SK-N-MC (cell line): ENCODE data around the gene KLF4.

Experiments
- DNase-seq: peaks from one replicate; pipeline ENCODE4 v3.0.0-alpha.2; 2011; ENCODE audit warnings: low read depth, low spot score
- H3K27ac ChIP-seq: fragments of 200-600 bp; sonication (generic); 2 replicates; pipeline ENCODE4 v1.5.1; 2016; ENCODE audit warnings: mixed run types
- H3K36me3 ChIP-seq: fragments of 200-600 bp; sonication (generic); 2 replicates; pipeline ENCODE4 v1.6.1; 2017; ENCODE audit warnings: antibody characterized with exemption, low read length, mixed read lengths; ENCODE audit not compliant: insufficient read depth
- H3K4me3 ChIP-seq: fragments of 200-600 bp; sonication (generic); 2 replicates; pipeline ENCODE4 v1.5.1; 2016
- H3K9ac ChIP-seq: fragments of 200-600 bp; sonication (generic); 2 replicates; pipeline ENCODE4 v1.8.0; 2017; ENCODE audit warnings: mixed run types, mixed read lengths; ENCODE audit not compliant: insufficient read length
- H3K9me3 ChIP-seq: fragments of 200-600 bp; sonication (generic); 2 replicates; pipeline ENCODE4 v1.6.1; 2017; ENCODE audit warnings: low read depth, mild to moderate bottlenecking, antibody characterized with exemption, low read length, moderate library complexity, mixed read lengths
- EZH2 ChIP-seq: fragments of 200-600 bp; sonication (generic); IDR thresholded peaks from one replicate; pipeline ENCODE4 v1.6.1; 2017; ENCODE audit warnings: antibody characterized with exemption
- FOXP2 ChIP-seq: optimal IDR thresholded peaks from 2 replicates; pipeline ENCODE3; 2011; ENCODE audit warnings: mild to moderate bottlenecking, moderate library complexity; ENCODE audit not compliant: insufficient read depth; ENCODE audit errors: extremely low read length, control extremely low read depth
- POLR2AphosphoS5 ChIP-seq: IDR thresholded peaks from 2 replicates; pipeline ENCODE4 v1.6.1; 2012; ENCODE audit warnings: mild to moderate bottlenecking, low read depth, low read length, borderline replicate concordance

Gene KLF4

GRCh38 chr9:107464516-107464915 is 25.1 kb downstream of the KLF4 start:
- H3K9me3 ChIP-seq = no peaks in the 10 kb centered on the region
- DNase-seq = no peak
- no peak overlapping the region for H3K9ac ChIP-seq
- TF ChIP-seq FOXP2 (no peak), EZH2 (no peak), POLR2AphosphoS5 (no peak)
- no peak overlapping the region for H3K4me3 ChIP-seq
- no peaks in the 10 kb centered on the region for H3K36me3 ChIP-seq
- H3K27ac ChIP-seq = no peak overlapping the region

GRCh38 chr9:107462691-107463090 is 26.9 kb downstream of the KLF4 start:
- H3K27ac ChIP-seq = no peak overlapping the region
- H3K4me3 ChIP-seq = no peak overlapping the region
- H3K9ac ChIP-seq = no peak overlapping the region
- no peak for DNase-seq
- no peaks in the 10 kb centered on the region for H3K36me3 ChIP-seq
- H3K9me3 ChIP-seq = no peaks in the 10 kb centered on the region
- TF ChIP-seq FOXP2 (no peak), EZH2 (no peak), POLR2AphosphoS5 (no peak)

- H3K9ac ChIP-seq = no peak overlapping the region
- no peak overlapping the region for H3K4me3 ChIP-seq
- H3K9me3 ChIP-seq = no peaks in the 10 kb centered on the region
- no peak for TF ChIP-seq EZH2
- TF ChIP-seq FOXP2 = no peak
- TF ChIP-seq POLR2AphosphoS5 = no peak
- no peaks in the 10 kb centered on the region for H3K36me3 ChIP-seq
- H3K27ac ChIP-seq = no peak overlapping the region
- no peak for DNase-seq
Measured at GRCh38 chr9:107460153-107461023, 29.2 kb downstream of the KLF4 start.

GRCh38 chr9:107455425-107456135 is 34.0 kb downstream of the KLF4 start:
- Histone ChIP-seq H3K9me3 (no peaks in the 10 kb centered on the region), H3K4me3 (no peak overlapping the region), H3K36me3 (no peaks in the 10 kb centered on the region), H3K9ac (no peak overlapping the region), H3K27ac (no peak overlapping the region)
- no peak for DNase-seq
- TF ChIP-seq EZH2 (no peak), FOXP2 (no peak), POLR2AphosphoS5 (no peak)

- Histone ChIP-seq H3K4me3 (no peak overlapping the region), H3K27ac (no peak overlapping the region), H3K9ac (no peak overlapping the region), H3K9me3 (no peaks in the 10 kb centered on the region), H3K36me3 (no peaks in the 10 kb centered on the region)
- no peak for DNase-seq
- TF ChIP-seq EZH2 (no peak), POLR2AphosphoS5 (no peak), FOXP2 (no peak)
Measured at GRCh38 chr9:107453479-107453878, 36.1 kb downstream of the KLF4 start.

GRCh38 chr9:107447834-107448233 is 41.7 kb downstream of the KLF4 start:
- Histone ChIP-seq H3K4me3 (no peak overlapping the region), H3K9ac (no peak overlapping the region), H3K36me3 (no peaks in the 10 kb centered on the region), H3K27ac (no peak overlapping the region), H3K9me3 (no peaks in the 10 kb centered on the region)
- no peak for DNase-seq
- TF ChIP-seq FOXP2 (no peak), POLR2AphosphoS5 (no peak), EZH2 (no peak)

- Histone ChIP-seq H3K36me3 (no peaks in the 10 kb centered on the region), H3K4me3 (no peak overlapping the region)
Measured at GRCh38 chr9:107447081-107447480, 42.5 kb downstream of the KLF4 start.

GRCh38 chr9:107446491-107446890 is 43.1 kb downstream of the KLF4 start:
- no peak overlapping the region for H3K9ac ChIP-seq
- TF ChIP-seq POLR2AphosphoS5 = no peak
- TF ChIP-seq EZH2 = no peak
- TF ChIP-seq FOXP2 = no peak
- H3K36me3 ChIP-seq = no peaks in the 10 kb centered on the region
- H3K9me3 ChIP-seq = no peaks in the 10 kb centered on the region
- no peak overlapping the region for H3K4me3 ChIP-seq
- no peak for DNase-seq
- no peak overlapping the region for H3K27ac ChIP-seq

More at GRCh38 chr9:107447081-107447480, 42.5 kb downstream of the KLF4 start:
- no peak overlapping the region for H3K27ac ChIP-seq
- TF ChIP-seq EZH2 (no peak), POLR2AphosphoS5 (no peak), FOXP2 (no peak)
- no peak overlapping the region for H3K9ac ChIP-seq
- H3K9me3 ChIP-seq = no peaks in the 10 kb centered on the region
- no peak for DNase-seq
